Uterus (tissue), 4 donors: ENCODE measurements around the gene RCAN1. TPM values are rescaled to one million over a fixed set of nuclear protein-coding genes. Genes with fewer than 3 reads are reported as not detected.

ENCODE experiments used
- DNase-seq, 2 donors: peaks; one replicate each; pipeline ENCODE4 v3.0.0-alpha.2; 2019 to 2020
- H3K27ac ChIP-seq, 2 donors: fragments of 200-600 bp; sonication (generic); 1 replicate in 1 of 2; 2 replicates in 1 of 2; pipeline ENCODE4 v1.5.1; 2016 to 2018
- H3K27me3 ChIP-seq, 2 donors: fragments of 200-600 bp; sonication (generic); one replicate each; pipeline ENCODE4 v1.5.1; 2018 to 2019; ENCODE audit warnings: control low read depth in 1 of 2
- H3K36me3 ChIP-seq, 2 donors: fragments of 200-600 bp; sonication (generic); one replicate each; pipeline ENCODE4 v1.5.1; 2019; ENCODE audit warnings: control low read depth in 1 of 2
- H3K4me1 ChIP-seq, 2 donors: fragments of 200-600 bp; sonication (generic); one replicate each; pipeline ENCODE4 v1.5.1; 2018 to 2019; ENCODE audit warnings: control low read depth in 1 of 2
- H3K4me3 ChIP-seq, 2 donors: fragments of 200-600 bp; sonication (generic); 1 replicate in 1 of 2; 2 replicates in 1 of 2; pipeline ENCODE4 v1.5.1; 2018 to 2019; ENCODE audit warnings: mild to moderate bottlenecking in 1 of 2
- H3K9me3 ChIP-seq, 2 donors: fragments of 200-600 bp; sonication (generic); one replicate each; pipeline ENCODE4 v1.5.1; 2019; ENCODE audit warnings: control low read depth in 1 of 2
- CTCF ChIP-seq, 4 experiments: fragments of 200-600 bp in 2 of 4; fragments of 450-650 bp in 2 of 4; sonication (generic) in 2 of 4; IDR thresholded peaks; one replicate each; pipeline ENCODE4 v1.5.1; 2016 to 2019; ENCODE audit warnings: antibody characterized with exemption in 4 of 4, mild to moderate bottlenecking in 2 of 4, moderate library complexity in 1 of 4
- POLR2A ChIP-seq, 2 donors: fragments of 450-650 bp; IDR thresholded peaks; one replicate each; pipeline ENCODE4 v1.6.1; 2016; ENCODE audit warnings: antibody characterized with exemption in 2 of 2, mild to moderate bottlenecking in 1 of 2, moderate library complexity in 1 of 2
- intact Hi-C: fragments of 100-400 bp; cut with DNase I; formaldehyde crosslinking; loops from one replicate; pipeline ENCODE4 v1.15.1; 2023; ENCODE audit warnings: low total_unique reads
- total RNA-seq, 4 donors: library from RNA; depleted of rRNA in 3 of 4; stranded (reverse); fragments of >200 nt in 3 of 4; gene quantifications; one replicate each; pipeline versions ENCODE4 v1.1.0 to v1.2.4, GENCODE V29; 2014 to 2023
- donor health status: DM: yes; HTN: yes; CAD: no.

The RCAN1 gene
- total RNA-seq, 4 donors from 2014 or later, result 12.4 to 22.5 (median 16.5) TPM

- Histone ChIP-seq H3K9me3 (no peaks in the 10 kb centered on the region), H3K4me1 (no peaks in the 10 kb centered on the region), H3K36me3 (no peaks in the 10 kb centered on the region), H3K27ac (no peak overlapping the region), H3K4me3 (no peak overlapping the region), H3K27me3 (no peaks in the 10 kb centered on the region)
- intact Hi-C loops, result no loop called here
- TF ChIP-seq POLR2A (IDR thresholded peaks at IDR 0.05) (no peak), CTCF (IDR thresholded peaks at IDR 0.05) (no peak)
- no peak for DNase-seq
Observed at GRCh38 chr21:34537838-34538237, 77.1 kb downstream of the RCAN1 start.

GRCh38 chr21:34536820-34537219, 78.1 kb downstream of the RCAN1 start:
- Histone ChIP-seq H3K4me1 (no peaks in the 10 kb centered on the region), H3K27me3 (no peaks in the 10 kb centered on the region), H3K4me3 (no peak overlapping the region), H3K36me3 (no peaks in the 10 kb centered on the region), H3K9me3 (no peaks in the 10 kb centered on the region), H3K27ac (no peak overlapping the region)
- TF ChIP-seq CTCF (IDR thresholded peaks at IDR 0.05), result no peak
- no peak for TF ChIP-seq POLR2A (IDR thresholded peaks at IDR 0.05)
- DNase-seq, result no peak
- intact Hi-C loops, result no loop called here

- Histone ChIP-seq H3K27ac (no peak overlapping the region), H3K4me3 (no peak overlapping the region), H3K36me3 (no peaks in the 10 kb centered on the region), H3K4me1 (no peaks in the 10 kb centered on the region), H3K9me3 (no peaks in the 10 kb centered on the region), H3K27me3 (no peaks in the 10 kb centered on the region)
- no peak for TF ChIP-seq POLR2A (IDR thresholded peaks at IDR 0.05)
- TF ChIP-seq CTCF (IDR thresholded peaks at IDR 0.05), result no peak
- intact Hi-C loops, result no loop called here
- no peak for DNase-seq
Observed at GRCh38 chr21:34536311-34536710, 78.6 kb downstream of the RCAN1 start.

GRCh38 chr21:34535886-34536285, 79.0 kb downstream of the RCAN1 start:
- intact Hi-C loops, result no loop called here
- Histone ChIP-seq H3K4me3 (no peak overlapping the region), H3K27ac (no peak overlapping the region), H3K27me3 (no peaks in the 10 kb centered on the region), H3K9me3 (no peaks in the 10 kb centered on the region), H3K36me3 (no peaks in the 10 kb centered on the region), H3K4me1 (no peaks in the 10 kb centered on the region)
- TF ChIP-seq POLR2A (IDR thresholded peaks at IDR 0.05) (no peak), CTCF (IDR thresholded peaks at IDR 0.05) (no peak)
- no peak for DNase-seq

GRCh38 chr21:34534522-34534921, 80.4 kb downstream of the RCAN1 start:
- no peak overlapping the region for H3K27ac ChIP-seq
- no peaks in the 10 kb centered on the region for H3K36me3 ChIP-seq

More at GRCh38 chr21:34534522-34534921, 80.4 kb downstream of the RCAN1 start:
- Histone ChIP-seq H3K4me1 (no peaks in the 10 kb centered on the region), H3K27me3 (no peaks in the 10 kb centered on the region), H3K4me3 (no peak overlapping the region), H3K9me3 (no peaks in the 10 kb centered on the region)
- intact Hi-C loops, result no loop called here
- no peak for TF ChIP-seq CTCF (IDR thresholded peaks at IDR 0.05)
- no peak for TF ChIP-seq POLR2A (IDR thresholded peaks at IDR 0.05)
- DNase-seq, result no peak
